Activated CD8-positive, alpha-beta memory T cell treated with anti-CD3 and anti-CD28 coated beads for 36 hours (primary cell): ENCODE measurements around the gene HTRA3. TPM values are rescaled to one million over a fixed set of nuclear protein-coding genes. Genes with fewer than 3 reads are reported as not detected.

Experiments used
- CTCF ChIA-PET: fragments of 350-600 bp; sonication (Branson Sonifier 250); formaldehyde crosslinking; loops from one replicate; lab custom pipeline; 2021; ENCODE audit warnings: antibody characterized with exemption; lab: Charles Lee
- POLR2A ChIA-PET: fragments of 350-600 bp; sonication (Branson Sonifier 250); formaldehyde crosslinking; loops from one replicate; lab custom pipeline; 2021; ENCODE audit warnings: antibody characterized with exemption; lab: Charles Lee
- total RNA-seq, 2 experiments: library from RNA; stranded (reverse); gene quantifications; one replicate each; pipeline ENCODE4 v1.2.3, GENCODE V29; 2021

Gene HTRA3
- total RNA-seq, 2 experiments from 2014 or later: not detected

DNA sequence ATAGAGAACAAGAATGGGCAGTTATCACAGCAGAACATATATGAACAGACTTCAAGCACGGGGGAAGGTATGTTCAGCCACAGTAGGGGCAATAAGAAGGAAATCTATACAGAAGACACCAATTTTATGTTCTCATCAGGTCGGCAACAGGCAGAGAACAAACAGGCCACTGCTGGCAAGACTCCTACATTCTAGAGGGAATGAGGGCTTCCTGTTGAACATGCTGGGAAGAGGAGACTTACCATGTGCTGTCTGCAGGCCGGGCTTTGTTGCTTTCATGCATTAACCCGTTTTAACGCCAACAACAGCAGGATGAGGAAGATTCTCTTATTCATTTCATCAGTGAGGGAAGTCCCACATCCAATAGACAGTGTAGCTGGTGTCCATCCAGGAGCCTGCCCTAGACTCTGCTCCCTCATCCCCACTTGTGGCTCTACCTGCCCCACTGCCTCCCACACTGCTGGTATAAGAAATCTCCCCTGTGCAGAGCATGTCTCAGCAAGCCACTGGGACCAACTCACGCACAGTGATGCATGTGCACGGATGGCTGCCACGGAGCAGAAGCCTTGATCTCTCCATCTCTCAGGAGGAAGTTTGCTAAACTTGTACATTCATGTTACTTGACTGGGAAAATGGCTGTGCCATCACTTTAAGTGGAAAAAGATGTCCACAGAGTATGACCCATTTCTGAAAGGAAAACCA is 86.5 kb downstream of the HTRA3 start:
- ChIA-PET POLR2A (no interaction called here), CTCF (no interaction called here)

Other genes starting within 250 kb of the HTRA3 start
- gene ABLIM2, start 110.9 kb upstream of the HTRA3 start, total RNA-seq: under 1 TPM; 0.32 to 0.63 TPM
- 1 to 10 TPM; 5.9 to 6.0 TPM for gene SH3TC1, start 70.5 kb upstream of the HTRA3 start, total RNA-seq
- gene ACOX3, start 171.0 kb downstream of the HTRA3 start, total RNA-seq: 10 to 100 TPM; 18.2 to 20.4 TPM
- gene TRMT44, start 171.0 kb downstream of the HTRA3 start, total RNA-seq: 10 to 100 TPM; 25.5 to 27.3 TPM